OCI-LY1 (cell line): ENCODE measurements around the gene STRBP.
"Not testable (repeated sequence)": the region's sequence is repeated elsewhere in the genome, so short reads cannot be mapped to it uniquely, and the experiment has no call there.

ENCODE experiments used
- H2AFZ ChIP-seq: fragments of 200-600 bp; sonication (generic), shearing (Covaris generic); 2 replicates; pipeline ENCODE4 v1.6.0; 2014; ENCODE audit warnings: antibody characterized with exemption, mild to moderate bottlenecking, low read length
- H3F3A ChIP-seq: fragments of 200-600 bp; sonication (generic), shearing (Covaris generic); 2 replicates; pipeline ENCODE4 v1.6.0; 2014; ENCODE audit warnings: mild to moderate bottlenecking, antibody characterized with exemption, low read length, moderate library complexity; ENCODE audit not compliant: insufficient read depth
- H3K27ac ChIP-seq: fragments of 200-600 bp; sonication (generic); 2 replicates; pipeline ENCODE4 v1.5.1; 2014; ENCODE audit warnings: low read length, mixed run types, mild to moderate bottlenecking, low read depth; ENCODE audit not compliant: poor library complexity, severe bottlenecking
- H3K27me3 ChIP-seq: fragments of 200-600 bp; sonication (generic); 2 replicates; pipeline ENCODE4 v1.6.0; 2014; ENCODE audit warnings: antibody characterized with exemption, mild to moderate bottlenecking, low read length, moderate library complexity; ENCODE audit not compliant: insufficient read depth
- H3K36me3 ChIP-seq: fragments of 200-600 bp; sonication (generic); 2 replicates; pipeline ENCODE4 v1.6.1; 2014; ENCODE audit warnings: mild to moderate bottlenecking, antibody characterized with exemption, low read length, moderate library complexity, mixed read lengths; ENCODE audit not compliant: insufficient read depth
- H3K4me1 ChIP-seq: fragments of 200-600 bp; sonication (generic); 2 replicates; pipeline ENCODE4 v1.5.1; 2014; ENCODE audit warnings: mild to moderate bottlenecking, low read length, moderate library complexity; ENCODE audit not compliant: insufficient read depth, severe bottlenecking
- H3K4me2 ChIP-seq: fragments of 200-600 bp; sonication (generic), shearing (Covaris generic); 2 replicates; pipeline ENCODE4 v1.6.1; 2014; ENCODE audit warnings: low read length
- H3K4me3 ChIP-seq: fragments of 200-600 bp; sonication (generic); 2 replicates; pipeline ENCODE4 v1.5.1; 2014; ENCODE audit warnings: low read length, low read depth, mild to moderate bottlenecking, mixed read lengths; ENCODE audit not compliant: poor library complexity, severe bottlenecking
- H3K79me2 ChIP-seq: fragments of 200-600 bp; shearing (Covaris generic); 2 replicates; pipeline ENCODE4 v1.6.1; 2016; ENCODE audit warnings: mixed run types, low read length, mixed read lengths; ENCODE audit not compliant: insufficient read depth
- H3K9ac ChIP-seq: fragments of 200-600 bp; sonication (generic), shearing (Covaris generic); 2 replicates; pipeline ENCODE4 v1.6.1; 2014; ENCODE audit warnings: mild to moderate bottlenecking, low read length, mixed read lengths
- H3K9me2 ChIP-seq: fragments of 200-600 bp; sonication (generic), shearing (Covaris generic); 2 replicates; pipeline ENCODE4 v1.6.1; 2014; ENCODE audit warnings: low read depth, mild to moderate bottlenecking, low read length, mixed read lengths
- H3K9me3 ChIP-seq: fragments of 200-600 bp; shearing (Covaris generic); 2 replicates; pipeline ENCODE4 v1.6.1; 2014; ENCODE audit warnings: low read length, mixed read lengths
- H4K20me1 ChIP-seq: fragments of 200-600 bp; sonication (generic), shearing (Covaris generic); 2 replicates; pipeline ENCODE4 v1.6.0; 2016; ENCODE audit warnings: mild to moderate bottlenecking, low read length; ENCODE audit not compliant: insufficient read depth
- EZH2 ChIP-seq: fragments of 200-600 bp; sonication (generic), shearing (Covaris generic); IDR thresholded peaks from 2 replicates; pipeline ENCODE4 v1.8.0; 2017; ENCODE audit warnings: borderline replicate concordance, mixed run types, mild to moderate bottlenecking, antibody characterized with exemption, low read length, moderate library complexity, mixed read lengths
- TF ChIP-seq, protein P1 (sequence below): fragments of 200-600 bp; sonication (generic), shearing (Covaris generic); IDR thresholded peaks from 2 replicates; pipeline ENCODE4 v1.5.1; 2017; ENCODE audit warnings: mild to moderate bottlenecking, antibody characterized with exemption, low read length, moderate library complexity, mixed read lengths

STRBP gene

DNA sequence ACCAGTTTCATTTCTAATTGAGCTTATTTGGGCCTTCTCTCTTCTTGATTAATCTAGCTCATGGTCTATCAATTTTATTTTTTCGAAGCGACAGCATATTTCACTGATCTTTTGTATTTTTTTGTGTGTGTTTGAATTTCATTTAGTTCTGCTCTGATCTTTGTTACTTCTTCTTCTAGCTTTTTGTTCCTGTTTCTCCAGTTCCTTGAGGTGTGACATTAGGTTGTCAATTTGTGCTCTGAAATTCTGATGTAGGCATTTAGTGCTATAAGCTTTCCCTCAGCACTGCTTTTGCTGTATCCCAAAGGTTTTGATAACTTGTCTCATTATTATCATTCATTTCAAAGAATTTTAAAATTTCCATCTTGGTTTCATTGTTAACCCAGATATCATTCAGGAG is 67.3 kb downstream of the STRBP start:
- Histone ChIP-seq H3K9me3 (no peaks in the 10 kb centered on the region), H3K27me3 (no peaks in the 10 kb centered on the region), H3K79me2 (peaks cover 40% of the 10 kb centered on the region), H3K4me2 (no peak overlapping the region), H2AFZ (no peak overlapping the region), H3K36me3 (peaks cover 38% of the 10 kb centered on the region), H4K20me1 (no peaks in the 10 kb centered on the region), H3K9ac (no peak overlapping the region), H3K27ac (no peak overlapping the region), H3K4me1 (no peaks in the 10 kb centered on the region), H3K9me2 (no peaks in the 10 kb centered on the region), H3K4me3 (no peak overlapping the region), H3F3A (no peaks in the 10 kb centered on the region)
- no peak for TF ChIP-seq EZH2
- TF ChIP-seq, protein P1, sequence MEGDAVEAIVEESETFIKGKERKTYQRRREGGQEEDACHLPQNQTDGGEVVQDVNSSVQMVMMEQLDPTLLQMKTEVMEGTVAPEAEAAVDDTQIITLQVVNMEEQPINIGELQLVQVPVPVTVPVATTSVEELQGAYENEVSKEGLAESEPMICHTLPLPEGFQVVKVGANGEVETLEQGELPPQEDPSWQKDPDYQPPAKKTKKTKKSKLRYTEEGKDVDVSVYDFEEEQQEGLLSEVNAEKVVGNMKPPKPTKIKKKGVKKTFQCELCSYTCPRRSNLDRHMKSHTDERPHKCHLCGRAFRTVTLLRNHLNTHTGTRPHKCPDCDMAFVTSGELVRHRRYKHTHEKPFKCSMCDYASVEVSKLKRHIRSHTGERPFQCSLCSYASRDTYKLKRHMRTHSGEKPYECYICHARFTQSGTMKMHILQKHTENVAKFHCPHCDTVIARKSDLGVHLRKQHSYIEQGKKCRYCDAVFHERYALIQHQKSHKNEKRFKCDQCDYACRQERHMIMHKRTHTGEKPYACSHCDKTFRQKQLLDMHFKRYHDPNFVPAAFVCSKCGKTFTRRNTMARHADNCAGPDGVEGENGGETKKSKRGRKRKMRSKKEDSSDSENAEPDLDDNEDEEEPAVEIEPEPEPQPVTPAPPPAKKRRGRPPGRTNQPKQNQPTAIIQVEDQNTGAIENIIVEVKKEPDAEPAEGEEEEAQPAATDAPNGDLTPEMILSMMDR = no peak

DNA sequence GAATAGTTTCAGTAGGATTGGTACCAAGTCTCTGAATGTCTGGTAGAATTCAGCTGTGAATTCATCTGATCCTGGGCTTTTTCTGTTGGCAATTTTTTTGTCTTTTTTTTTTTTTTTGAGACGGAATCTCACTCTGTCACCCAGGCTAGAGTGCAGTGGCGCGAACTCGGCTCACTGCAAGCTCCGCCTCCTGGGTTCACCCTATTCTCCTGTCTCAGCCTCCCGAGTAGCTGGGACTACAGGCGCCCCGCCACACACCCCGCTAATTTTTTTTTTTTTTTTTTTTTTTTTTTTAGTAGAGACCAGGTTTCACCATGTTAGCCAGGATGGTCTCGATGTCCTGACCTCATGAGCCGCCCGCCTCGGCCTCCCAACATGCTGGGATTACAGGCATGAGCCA is 67.9 kb downstream of the STRBP start:
- Histone ChIP-seq H3K36me3 (peaks cover 34% of the 10 kb centered on the region), H3K79me2 (peaks cover 39% of the 10 kb centered on the region)
- not testable (repeated sequence) for H3F3A ChIP-seq, H3K9me3 ChIP-seq, H3K9me2 ChIP-seq, H3K9ac ChIP-seq, H3K4me2 ChIP-seq, H4K20me1 ChIP-seq, H3K27me3 ChIP-seq, H3K4me3 ChIP-seq, H3K4me1 ChIP-seq, H2AFZ ChIP-seq, H3K27ac ChIP-seq

DNA sequence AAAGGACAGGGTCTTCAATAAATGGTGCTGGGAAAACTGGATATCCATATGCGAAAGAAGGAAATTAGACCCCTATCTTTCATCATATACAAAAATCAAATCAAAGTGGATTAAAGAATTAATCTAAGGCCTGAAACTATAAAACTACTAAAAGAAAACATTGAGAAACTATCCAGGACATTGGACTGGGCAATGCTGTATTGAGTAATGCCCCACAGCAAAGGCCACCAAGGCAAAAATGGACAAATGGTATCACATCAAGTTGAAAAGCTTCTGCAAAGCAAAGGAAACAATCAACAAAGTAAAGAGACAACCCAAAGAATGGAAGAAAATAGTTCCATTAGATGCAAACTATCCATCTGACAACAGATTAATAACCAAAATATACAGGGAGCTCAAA is 72.3 kb downstream of the STRBP start:
- H3K4me1 ChIP-seq = no peaks in the 10 kb centered on the region
- TF ChIP-seq EZH2 = no peak
- TF ChIP-seq, protein P1 = no peak
- no peaks in the 10 kb centered on the region for H3F3A ChIP-seq
- no peak overlapping the region for H2AFZ ChIP-seq
- no peaks in the 10 kb centered on the region for H3K9me3 ChIP-seq
- no peaks in the 10 kb centered on the region for H3K9me2 ChIP-seq
- H3K4me2 ChIP-seq = no peak overlapping the region
- H3K36me3 ChIP-seq = no peaks in the 10 kb centered on the region
- H3K27ac ChIP-seq = no peak overlapping the region
- H3K9ac ChIP-seq = no peak overlapping the region
- H3K79me2 ChIP-seq = peaks cover 62% of the 10 kb centered on the region
- no peaks in the 10 kb centered on the region for H3K27me3 ChIP-seq
- no peaks in the 10 kb centered on the region for H4K20me1 ChIP-seq
- H3K4me3 ChIP-seq = no peak overlapping the region

DNA sequence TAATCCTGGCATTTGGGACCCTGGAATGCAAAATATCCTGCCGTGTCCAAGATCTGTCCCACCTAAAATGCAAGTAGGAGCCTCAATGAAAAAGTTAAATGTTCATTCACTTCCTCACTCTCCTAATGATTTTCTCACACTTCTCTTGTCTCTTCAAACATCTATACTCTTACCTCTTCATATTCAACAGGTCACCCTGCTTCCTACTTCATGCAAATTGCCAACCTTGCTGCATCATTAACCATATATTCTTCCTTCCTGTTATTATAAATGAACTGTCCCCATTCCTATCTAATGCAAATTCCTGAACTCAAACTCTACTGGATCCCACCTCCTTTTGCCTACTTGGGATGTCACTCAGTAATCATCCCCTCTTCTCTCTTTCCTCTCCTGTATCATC is 74.4 kb downstream of the STRBP start:
- H3F3A ChIP-seq = no peaks in the 10 kb centered on the region
- H3K79me2 ChIP-seq = peaks cover 71% of the 10 kb centered on the region
- H2AFZ ChIP-seq = no peak overlapping the region
- H3K9me3 ChIP-seq = no peaks in the 10 kb centered on the region
- TF ChIP-seq, protein P1 = no peak
- no peak for TF ChIP-seq EZH2
- H3K27me3 ChIP-seq = no peaks in the 10 kb centered on the region
- H3K27ac ChIP-seq = no peak overlapping the region
- H3K4me1 ChIP-seq = no peaks in the 10 kb centered on the region
- no peaks in the 10 kb centered on the region for H4K20me1 ChIP-seq
- no peak overlapping the region for H3K4me3 ChIP-seq
- no peaks in the 10 kb centered on the region for H3K9me2 ChIP-seq
- H3K36me3 ChIP-seq = peaks cover 9% of the 10 kb centered on the region
- H3K4me2 ChIP-seq = no peak overlapping the region
- H3K9ac ChIP-seq = no peak overlapping the region
